ENCODE measurements around the gene USP35.
"Not testable (repeated sequence)": the region's sequence is repeated elsewhere in the genome, so short reads cannot be mapped to it uniquely, and the experiment has no call there.

USP35 gene

GRCh38 chr11:78170874-78171549, 17.7 kb upstream of the USP35 start:
- no peak for DNase-seq (ENCODE audit: low spot score)

GRCh38 chr11:78171951-78172350, 16.8 kb upstream of the USP35 start:
- no peak for DNase-seq (ENCODE audit: low spot score)

- DNase-seq (ENCODE audit: low spot score) = not testable (repeated sequence)
Observed at GRCh38 chr11:78175862-78176261, 12.9 kb upstream of the USP35 start.

- DNase-seq (ENCODE audit: low spot score) = no peak
Observed at GRCh38 chr11:78176605-78177141, 12.0 kb upstream of the USP35 start.

- no peak for DNase-seq (ENCODE audit: low spot score)
Observed at GRCh38 chr11:78177216-78177615, 11.5 kb upstream of the USP35 start.

- no peak for DNase-seq (ENCODE audit: low spot score)
Observed at GRCh38 chr11:78179459-78180071, 9.2 kb upstream of the USP35 start.

- no peak for DNase-seq (ENCODE audit: low spot score)
Observed at GRCh38 chr11:78180751-78181150, 8.0 kb upstream of the USP35 start.

GRCh38 chr11:78181185-78181584, 7.5 kb upstream of the USP35 start:
- no peak for DNase-seq (ENCODE audit: low spot score)

- no peak for DNase-seq (ENCODE audit: low spot score)
Observed at GRCh38 chr11:78187366-78188285, 1.1 kb upstream of the USP35 start.

- no peak for DNase-seq (ENCODE audit: low spot score)
Observed at GRCh38 chr11:78189174-78189724, 530 bp downstream of the USP35 start.

- no peak for DNase-seq (ENCODE audit: low spot score)
Observed at GRCh38 chr11:78189851-78190250, 1.1 kb downstream of the USP35 start.

GRCh38 chr11:78190374-78190773, 1.7 kb downstream of the USP35 start:
- DNase-seq (ENCODE audit: low spot score) = no peak

GRCh38 chr11:78190871-78191538, 2.3 kb downstream of the USP35 start:
- DNase-seq (ENCODE audit: low spot score) = no peak

GRCh38 chr11:78192223-78192719, 3.6 kb downstream of the USP35 start:
- no peak for DNase-seq (ENCODE audit: low spot score)

- peak; percentile 28 for DNase-seq (ENCODE audit: low spot score)
Observed at GRCh38 chr11:78192911-78193351, 4.2 kb downstream of the USP35 start.

- no peak for DNase-seq (ENCODE audit: low spot score)
Observed at GRCh38 chr11:78193806-78194205, 5.1 kb downstream of the USP35 start.

- no peak for DNase-seq (ENCODE audit: low spot score)
Observed at GRCh38 chr11:78194490-78194889, 5.8 kb downstream of the USP35 start.

- no peak for DNase-seq (ENCODE audit: low spot score)
Observed at GRCh38 chr11:78195917-78196560, 7.3 kb downstream of the USP35 start.

GRCh38 chr11:78196661-78197091, 8.0 kb downstream of the USP35 start:
- no peak for DNase-seq (ENCODE audit: low spot score)

GRCh38 chr11:78197816-78198215, 9.1 kb downstream of the USP35 start:
- DNase-seq (ENCODE audit: low spot score) = no peak
